Measurements from ENCODE around the gene SNRPD3. TPM values are rescaled to one million over a fixed set of nuclear protein-coding genes. Genes with fewer than 3 reads are reported as not detected.

Gene SNRPD3
- total RNA-seq, 1 donor from 2014 or later: 95.1 TPM

DNA sequence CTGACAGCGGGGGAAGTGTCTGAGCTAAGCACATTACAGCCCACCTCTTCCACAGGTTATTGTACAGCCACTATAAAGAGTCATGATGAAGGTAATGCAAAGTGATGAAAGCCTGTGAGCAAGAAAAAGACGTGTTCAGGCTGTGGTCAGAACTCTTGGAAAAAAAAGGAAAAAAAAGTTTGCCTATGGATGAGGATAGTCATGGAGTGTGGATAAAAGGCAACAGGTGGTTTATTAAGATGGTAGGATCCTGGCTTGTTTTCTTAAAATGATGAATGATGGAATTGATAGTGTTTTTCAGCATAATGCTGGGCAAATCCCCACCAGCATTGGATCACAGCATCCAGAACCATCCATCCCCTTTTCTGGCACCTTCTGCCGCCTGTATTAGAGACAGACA lies 37.6 kb upstream of the SNRPD3 start:
- no peak overlapping the region for H3K27ac Mint-ChIP-seq

DNA sequence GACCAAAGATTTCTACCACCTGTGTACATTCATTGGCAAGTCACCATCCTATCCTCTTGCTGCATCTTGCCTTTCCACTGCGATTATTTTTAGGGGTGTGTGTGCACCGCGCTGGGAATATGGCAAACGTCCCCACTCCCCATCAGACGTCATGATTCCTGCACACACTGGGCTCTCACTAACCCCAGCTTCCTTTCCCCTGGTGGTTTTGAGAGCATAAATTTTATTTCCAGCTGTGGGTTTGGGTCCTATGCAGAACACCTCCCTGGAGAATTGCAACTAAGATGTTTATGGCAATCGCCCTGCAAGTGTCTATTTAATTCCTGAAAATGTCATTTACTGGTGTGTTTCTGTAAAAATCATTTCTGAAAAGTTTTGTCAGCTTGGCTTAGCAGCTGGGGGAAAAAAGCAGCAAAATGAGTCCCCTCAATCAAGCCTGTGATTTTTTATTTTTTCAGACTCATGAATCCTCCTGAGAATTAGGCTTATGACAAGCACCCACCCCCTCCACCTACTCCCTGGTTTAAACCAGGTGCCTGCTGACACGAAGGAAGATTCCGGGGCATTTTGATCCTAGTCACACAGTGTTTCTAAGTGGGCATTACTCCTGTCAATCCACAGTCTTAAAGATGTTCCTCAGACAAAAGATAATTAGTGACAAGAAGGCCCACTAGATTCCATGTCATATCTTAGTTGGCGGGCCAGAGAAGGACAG lies 36.9 kb upstream of the SNRPD3 start:
- TF ChIP-seq, protein P1, sequence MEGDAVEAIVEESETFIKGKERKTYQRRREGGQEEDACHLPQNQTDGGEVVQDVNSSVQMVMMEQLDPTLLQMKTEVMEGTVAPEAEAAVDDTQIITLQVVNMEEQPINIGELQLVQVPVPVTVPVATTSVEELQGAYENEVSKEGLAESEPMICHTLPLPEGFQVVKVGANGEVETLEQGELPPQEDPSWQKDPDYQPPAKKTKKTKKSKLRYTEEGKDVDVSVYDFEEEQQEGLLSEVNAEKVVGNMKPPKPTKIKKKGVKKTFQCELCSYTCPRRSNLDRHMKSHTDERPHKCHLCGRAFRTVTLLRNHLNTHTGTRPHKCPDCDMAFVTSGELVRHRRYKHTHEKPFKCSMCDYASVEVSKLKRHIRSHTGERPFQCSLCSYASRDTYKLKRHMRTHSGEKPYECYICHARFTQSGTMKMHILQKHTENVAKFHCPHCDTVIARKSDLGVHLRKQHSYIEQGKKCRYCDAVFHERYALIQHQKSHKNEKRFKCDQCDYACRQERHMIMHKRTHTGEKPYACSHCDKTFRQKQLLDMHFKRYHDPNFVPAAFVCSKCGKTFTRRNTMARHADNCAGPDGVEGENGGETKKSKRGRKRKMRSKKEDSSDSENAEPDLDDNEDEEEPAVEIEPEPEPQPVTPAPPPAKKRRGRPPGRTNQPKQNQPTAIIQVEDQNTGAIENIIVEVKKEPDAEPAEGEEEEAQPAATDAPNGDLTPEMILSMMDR (IDR thresholded peaks at IDR 0.05; ENCODE audit: unreplicated experiment): no peak
- peaks cover 4% of the 10 kb centered on the region for H3K27me3 Mint-ChIP-seq (ENCODE audit: low read depth)
- no peak overlapping the region for H3K27ac Mint-ChIP-seq
- no peak overlapping the region for H3K4me3 Mint-ChIP-seq
- no peaks in the 10 kb centered on the region for H3K9me3 Mint-ChIP-seq
- peaks cover 30% of the 10 kb centered on the region for H3K4me1 Mint-ChIP-seq
- no peaks in the 10 kb centered on the region for H3K36me3 Mint-ChIP-seq
- no peak for DNase-seq (ENCODE audit: low spot score in 2 of 2, unreplicated experiment in 2 of 2)

More for the DNA sequence above, 37.6 kb upstream of the SNRPD3 start:
- TF ChIP-seq, protein P1 (IDR thresholded peaks at IDR 0.05; ENCODE audit: unreplicated experiment): no peak
- Mint-ChIP-seq H3K27me3 (ENCODE audit: low read depth) (peaks cover 4% of the 10 kb centered on the region), H3K4me3 (no peak overlapping the region), H3K4me1 (peaks cover 23% of the 10 kb centered on the region), H3K9me3 (no peaks in the 10 kb centered on the region), H3K36me3 (no peaks in the 10 kb centered on the region)
- DNase-seq (ENCODE audit: low spot score in 2 of 2, unreplicated experiment in 2 of 2): no peak

DNA sequence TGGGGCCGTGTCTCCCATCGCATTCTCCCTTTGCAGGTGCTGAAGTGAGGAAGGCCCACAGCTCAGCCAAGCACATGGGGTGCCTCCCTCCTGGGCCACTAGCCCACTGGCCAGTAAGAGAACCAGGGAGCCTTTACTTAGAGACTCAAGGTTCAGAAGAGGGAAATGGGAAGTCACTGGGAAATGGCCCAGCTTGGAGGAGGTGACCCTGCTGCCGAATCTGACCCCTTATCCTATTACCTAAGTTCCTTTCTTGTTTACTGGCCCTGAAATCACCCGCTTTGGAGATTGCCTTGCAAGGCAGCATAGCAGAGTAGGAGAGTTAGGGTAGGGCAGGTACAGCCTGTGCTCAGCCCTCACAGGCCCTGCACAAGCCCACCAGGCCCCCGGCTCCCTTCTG lies 36.3 kb upstream of the SNRPD3 start:
- no peak for DNase-seq (ENCODE audit: low spot score in 2 of 2, unreplicated experiment in 2 of 2)
- Mint-ChIP-seq H3K9me3 (no peaks in the 10 kb centered on the region), H3K4me1 (peaks cover 35% of the 10 kb centered on the region), H3K4me3 (no peak overlapping the region), H3K27me3 (ENCODE audit: low read depth) (peaks cover 4% of the 10 kb centered on the region), H3K36me3 (no peaks in the 10 kb centered on the region), H3K27ac (no peak overlapping the region)
- TF ChIP-seq, protein P1 (IDR thresholded peaks at IDR 0.05; ENCODE audit: unreplicated experiment): no peak

DNA sequence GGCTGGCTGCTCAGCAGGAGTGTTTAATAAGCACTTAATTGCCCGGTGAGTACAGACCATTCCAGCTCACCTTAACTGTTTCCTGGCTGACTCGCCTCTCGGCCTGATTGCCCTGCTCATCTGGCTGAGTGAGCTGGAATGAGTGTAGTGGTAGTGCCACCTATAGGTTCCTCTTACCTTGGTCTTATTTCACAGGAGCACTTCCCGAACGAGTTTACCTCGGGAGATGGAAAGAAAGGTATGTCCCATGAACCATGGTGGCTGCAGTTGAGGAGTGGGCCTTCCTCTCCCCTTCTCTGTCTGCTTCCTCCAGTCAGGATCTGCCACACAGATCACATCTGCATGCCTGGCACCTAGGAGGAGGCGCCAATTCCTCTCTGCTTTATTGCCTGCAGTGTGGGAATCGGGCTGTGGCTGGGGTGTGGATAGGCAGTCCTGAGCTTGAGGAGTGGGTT lies 34.0 kb upstream of the SNRPD3 start:
- Mint-ChIP-seq H3K27ac (peak overlapping the region; percentile 80), H3K9me3 (no peaks in the 10 kb centered on the region), H3K36me3 (no peaks in the 10 kb centered on the region), H3K4me1 (peaks cover 47% of the 10 kb centered on the region), H3K4me3 (no peak overlapping the region), H3K27me3 (ENCODE audit: low read depth) (peaks cover 4% of the 10 kb centered on the region)
- DNase-seq (ENCODE audit: low spot score in 2 of 2, unreplicated experiment in 2 of 2): no peak
- TF ChIP-seq, protein P1 (IDR thresholded peaks at IDR 0.05; ENCODE audit: unreplicated experiment): peak; percentile 33

DNA sequence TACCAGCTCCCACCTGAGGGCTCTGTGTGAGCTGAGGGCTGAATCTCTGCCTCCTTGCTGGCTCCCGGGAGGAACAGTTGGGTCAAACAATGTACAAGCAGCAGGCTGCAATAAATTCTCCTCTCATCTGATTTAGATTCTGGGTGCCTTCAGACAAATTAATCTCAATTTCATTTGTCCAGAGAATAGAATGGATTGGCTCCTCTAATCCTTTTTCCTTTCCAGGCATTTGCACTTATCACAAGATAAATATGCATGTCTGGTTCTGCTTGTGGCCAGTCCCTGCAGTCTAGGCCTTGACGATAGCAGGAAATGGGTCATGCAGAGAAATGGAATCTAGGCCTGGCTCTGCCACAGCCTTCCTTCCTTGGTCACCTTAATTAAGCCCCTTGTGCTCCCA lies 31.9 kb upstream of the SNRPD3 start:
- Mint-ChIP-seq H3K4me3 (no peak overlapping the region), H3K27me3 (ENCODE audit: low read depth) (peaks cover 2% of the 10 kb centered on the region), H3K9me3 (no peaks in the 10 kb centered on the region), H3K36me3 (no peaks in the 10 kb centered on the region), H3K4me1 (peaks cover 39% of the 10 kb centered on the region), H3K27ac (peak overlapping the region; percentile 60)
- no peak for DNase-seq (ENCODE audit: low spot score in 2 of 2, unreplicated experiment in 2 of 2)
- TF ChIP-seq, protein P1 (IDR thresholded peaks at IDR 0.05; ENCODE audit: unreplicated experiment): no peak

All from mesothelial cell of epicardium (in vitro differentiated cells).